Fibroblast of lung (primary cell): ENCODE results near the gene NEDD4L. TPM values are rescaled to one million over a fixed set of nuclear protein-coding genes. Genes with fewer than 3 reads are reported as not detected.

Experiments used
- DNase-seq, 2 donors: peaks; one replicate each; pipeline versions ENCODE4 v3.0.0 to v3.0.0-alpha.2; 2010; ENCODE audit warnings: low read depth in 2 of 2
- H2AFZ ChIP-seq: 2 replicates; pipeline ENCODE4 v1.5.1; 2012; ENCODE audit warnings: low read length, control low read depth, inconsistent platforms
- H3K27ac ChIP-seq: 2 replicates; pipeline ENCODE4 v1.5.1; 2011; ENCODE audit warnings: low read length, control low read depth; ENCODE audit not compliant: insufficient read depth
- H3K27me3 ChIP-seq: 2 replicates; pipeline ENCODE4 v1.5.1; 2011; ENCODE audit warnings: mild to moderate bottlenecking, low read length; ENCODE audit not compliant: control insufficient read depth, insufficient read depth
- H3K36me3 ChIP-seq: 2 replicates; pipeline ENCODE4 v1.5.1; 2011; ENCODE audit warnings: low read length; ENCODE audit not compliant: control insufficient read depth, insufficient read depth
- H3K4me1 ChIP-seq: 2 replicates; pipeline ENCODE4 v1.5.1; 2011; ENCODE audit warnings: low read length; ENCODE audit not compliant: control insufficient read depth, insufficient read depth; ENCODE audit errors: extremely low read depth
- H3K4me2 ChIP-seq: 2 replicates; pipeline ENCODE4 v1.5.1; 2011; ENCODE audit warnings: low read length, control low read depth; ENCODE audit not compliant: insufficient read depth; ENCODE audit errors: extremely low read depth
- H3K4me3 ChIP-seq, 4 experiments: fragments of 200-600 bp in 1 of 4; sonication (generic) in 1 of 4; replicated peaks in 1 of 4; 2 replicates each; pipeline ENCODE4 v1.5.1; 2011 to 2016; ENCODE audit warnings: low read length in 4 of 4, low read depth in 3 of 4, mild to moderate bottlenecking in 3 of 4, control low read depth in 2 of 4, inconsistent platforms in 1 of 4, mixed read lengths in 1 of 4; ENCODE audit not compliant: insufficient read depth in 1 of 4; ENCODE audit errors: control extremely low read depth in 1 of 4
- H3K79me2 ChIP-seq: 2 replicates; pipeline ENCODE4 v1.5.1; 2012; ENCODE audit warnings: mild to moderate bottlenecking, low read length, inconsistent platforms; ENCODE audit not compliant: control insufficient read depth, insufficient read depth
- H3K9ac ChIP-seq: 2 replicates; pipeline ENCODE4 v1.5.1; 2011; ENCODE audit warnings: mild to moderate bottlenecking, low read length, control low read depth; ENCODE audit not compliant: insufficient read depth
- H3K9me3 ChIP-seq: 2 replicates; pipeline ENCODE4 v1.5.1; 2012; ENCODE audit warnings: low read depth, low read length; ENCODE audit not compliant: control insufficient read depth, insufficient read depth
- H4K20me1 ChIP-seq: 2 replicates; pipeline ENCODE4 v1.5.1; 2011; ENCODE audit warnings: low read length; ENCODE audit not compliant: control insufficient read depth, insufficient read depth; ENCODE audit errors: extremely low read depth
- EZH2 ChIP-seq: IDR thresholded peaks from 2 replicates; pipeline ENCODE4 v1.5.1; 2012; ENCODE audit warnings: low read length, control low read depth, mild to moderate bottlenecking; ENCODE audit errors: missing control alignments
- polyA plus RNA-seq, 2 donors: library from polyadenylated mRNA; depleted of rRNA in 1 of 2; stranded (reverse) in 1 of 2; unstranded in 1 of 2; fragments of >200 nt; gene quantifications; 2 replicates each; pipeline ENCODE4 v1.2.1, GENCODE V29; 2011 to 2012; ENCODE audit warnings: missing spikeins in 1 of 2
- total RNA-seq: library from RNA; depleted of rRNA; stranded (reverse); fragments of >200 nt; gene quantifications from 2 replicates; pipeline ENCODE4 v1.2.1, GENCODE V29; 2014
- TF ChIP-seq, protein P1 (sequence below), 2 donors: IDR thresholded peaks in 1 of 2; conservative IDR thresholded peaks in 1 of 2; 1 replicate in 1 of 2; 2 replicates in 1 of 2; pipeline ENCODE4 v1.5.1; 2011 to 2012; ENCODE audit warnings: low read length in 2 of 2, control low read depth in 1 of 2, inconsistent platforms in 1 of 2, low read depth in 1 of 2, mild to moderate bottlenecking in 1 of 2

NEDD4L gene
- total and polyA plus RNA-seq, 2 donors (not counting 1 experiment from before 2014, with no cell fraction given) = 5.5 to 18.7 TPM

DNA sequence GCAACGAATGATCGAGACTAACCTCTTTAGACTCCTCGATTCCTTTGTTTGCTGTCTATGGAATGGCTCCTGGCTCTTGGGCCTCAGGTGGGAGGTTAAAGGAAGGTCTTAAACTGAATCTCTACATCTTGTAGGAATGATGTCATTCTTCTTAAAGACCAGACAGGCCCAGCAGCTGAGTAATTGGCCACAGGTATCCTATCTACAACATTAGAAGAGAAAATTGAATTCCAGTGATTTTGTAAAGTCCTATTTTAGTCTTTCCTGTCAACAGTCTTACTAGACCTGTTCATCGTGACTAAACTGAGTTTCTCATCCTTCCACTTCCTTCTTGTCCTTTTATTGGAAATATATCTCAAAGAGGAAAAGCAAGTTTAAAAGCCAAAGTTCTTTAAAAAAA, 310.0 kb downstream of the NEDD4L start:
- Histone ChIP-seq H3K36me3 (no peaks in the 10 kb centered on the region), H3K4me2 (no peak overlapping the region), H3K9ac (no peak overlapping the region), H3K4me3 (no peak overlapping the region), H3K27ac (no peak overlapping the region), H3K9me3 (no peaks in the 10 kb centered on the region), H3K79me2 (no peaks in the 10 kb centered on the region), H3K27me3 (no peaks in the 10 kb centered on the region), H2AFZ (no peak overlapping the region), H4K20me1 (no peaks in the 10 kb centered on the region), H3K4me1 (no peaks in the 10 kb centered on the region)
- no peak for TF ChIP-seq EZH2
- TF ChIP-seq, protein P1, sequence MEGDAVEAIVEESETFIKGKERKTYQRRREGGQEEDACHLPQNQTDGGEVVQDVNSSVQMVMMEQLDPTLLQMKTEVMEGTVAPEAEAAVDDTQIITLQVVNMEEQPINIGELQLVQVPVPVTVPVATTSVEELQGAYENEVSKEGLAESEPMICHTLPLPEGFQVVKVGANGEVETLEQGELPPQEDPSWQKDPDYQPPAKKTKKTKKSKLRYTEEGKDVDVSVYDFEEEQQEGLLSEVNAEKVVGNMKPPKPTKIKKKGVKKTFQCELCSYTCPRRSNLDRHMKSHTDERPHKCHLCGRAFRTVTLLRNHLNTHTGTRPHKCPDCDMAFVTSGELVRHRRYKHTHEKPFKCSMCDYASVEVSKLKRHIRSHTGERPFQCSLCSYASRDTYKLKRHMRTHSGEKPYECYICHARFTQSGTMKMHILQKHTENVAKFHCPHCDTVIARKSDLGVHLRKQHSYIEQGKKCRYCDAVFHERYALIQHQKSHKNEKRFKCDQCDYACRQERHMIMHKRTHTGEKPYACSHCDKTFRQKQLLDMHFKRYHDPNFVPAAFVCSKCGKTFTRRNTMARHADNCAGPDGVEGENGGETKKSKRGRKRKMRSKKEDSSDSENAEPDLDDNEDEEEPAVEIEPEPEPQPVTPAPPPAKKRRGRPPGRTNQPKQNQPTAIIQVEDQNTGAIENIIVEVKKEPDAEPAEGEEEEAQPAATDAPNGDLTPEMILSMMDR (conservative IDR thresholded peaks at IDR 0.05 in 1 of 2, IDR thresholded peaks at IDR 0.05 in 1 of 2; ENCODE audit: low read depth in 1 of 2, low read length in 2 of 2) = no peak
- DNase-seq = peak in 1 of 2 donors; percentile 69

DNA sequence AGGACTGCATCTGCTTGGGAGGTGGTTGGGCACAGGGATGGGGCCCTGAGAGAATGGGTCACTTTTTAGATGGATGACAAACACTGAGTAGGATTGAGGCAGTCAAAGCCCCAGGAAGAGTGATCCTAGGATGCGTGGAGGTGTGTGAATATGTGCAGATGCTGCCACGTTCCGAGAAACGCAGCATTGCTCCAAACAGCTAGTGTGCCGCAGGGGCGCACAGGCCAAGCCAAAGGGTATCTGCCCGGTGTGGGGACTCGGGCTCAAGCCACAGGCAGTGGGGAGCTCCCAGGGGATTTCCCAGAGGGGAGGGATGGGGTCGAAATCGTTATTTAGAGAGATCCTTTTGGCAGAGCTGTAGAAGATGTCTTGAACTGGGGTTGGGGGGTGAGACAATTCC, 310.8 kb downstream of the NEDD4L start:
- DNase-seq = no peak
- Histone ChIP-seq H3K9ac (no peak overlapping the region), H3K9me3 (no peaks in the 10 kb centered on the region), H3K27ac (no peak overlapping the region), H3K4me3 (no peak overlapping the region), H3K36me3 (no peaks in the 10 kb centered on the region), H3K79me2 (no peaks in the 10 kb centered on the region), H2AFZ (no peak overlapping the region), H3K4me1 (no peaks in the 10 kb centered on the region), H3K4me2 (no peak overlapping the region), H3K27me3 (no peaks in the 10 kb centered on the region), H4K20me1 (no peaks in the 10 kb centered on the region)
- no peak for TF ChIP-seq EZH2
- TF ChIP-seq, protein P1 (conservative IDR thresholded peaks at IDR 0.05 in 1 of 2, IDR thresholded peaks at IDR 0.05 in 1 of 2; ENCODE audit: low read depth in 1 of 2, low read length in 2 of 2) = no peak

DNA sequence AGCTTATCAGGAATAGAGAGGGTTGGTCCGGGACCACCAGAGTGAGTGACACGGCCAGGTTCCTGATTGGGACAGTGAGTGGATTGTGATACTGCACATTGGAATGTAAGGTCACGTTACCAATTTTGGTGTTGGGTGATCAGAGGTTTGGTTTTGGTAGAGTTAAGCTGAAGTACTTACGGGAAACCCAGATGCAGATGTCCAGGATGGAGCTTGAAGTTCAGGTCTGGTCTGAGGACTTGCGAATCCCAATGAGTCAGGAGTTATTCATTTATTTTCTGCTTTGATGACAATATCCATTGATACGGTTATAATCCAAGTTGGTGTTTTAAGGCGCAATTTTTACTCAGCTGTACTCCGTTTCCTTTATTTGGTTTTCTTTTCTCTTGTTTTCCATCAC, 311.2 kb downstream of the NEDD4L start:
- H3K9ac ChIP-seq = no peak overlapping the region
- H3K9me3 ChIP-seq = no peaks in the 10 kb centered on the region
- TF ChIP-seq, protein P1 (conservative IDR thresholded peaks at IDR 0.05 in 1 of 2, IDR thresholded peaks at IDR 0.05 in 1 of 2; ENCODE audit: low read depth in 1 of 2, low read length in 2 of 2) = no peak
- no peak for TF ChIP-seq EZH2
- no peak overlapping the region for H3K4me3 ChIP-seq
- no peaks in the 10 kb centered on the region for H3K4me1 ChIP-seq
- H4K20me1 ChIP-seq = no peaks in the 10 kb centered on the region
- H3K4me2 ChIP-seq = no peak overlapping the region
- no peaks in the 10 kb centered on the region for H3K27me3 ChIP-seq
- H2AFZ ChIP-seq = no peak overlapping the region
- no peaks in the 10 kb centered on the region for H3K79me2 ChIP-seq
- H3K27ac ChIP-seq = no peak overlapping the region
- peak in 1 of 2 donors; percentile 74 for DNase-seq
- H3K36me3 ChIP-seq = no peaks in the 10 kb centered on the region
